GM18502 (cell line): Measurements from ENCODE around the gene SLC29A4.
"Not testable (repeated sequence)": the region's sequence is repeated elsewhere in the genome, so short reads cannot be mapped to it uniquely, and the experiment has no call there.

Experiments used
- ATAC-seq: cut with Tn5 transposase; IDR thresholded peaks from one replicate; pipeline ENCODE4 v1.9.1; 2021; ENCODE audit warnings: mild to moderate bottlenecking; ENCODE audit not compliant: unreplicated experiment, poor library complexity

The SLC29A4 gene

DNA sequence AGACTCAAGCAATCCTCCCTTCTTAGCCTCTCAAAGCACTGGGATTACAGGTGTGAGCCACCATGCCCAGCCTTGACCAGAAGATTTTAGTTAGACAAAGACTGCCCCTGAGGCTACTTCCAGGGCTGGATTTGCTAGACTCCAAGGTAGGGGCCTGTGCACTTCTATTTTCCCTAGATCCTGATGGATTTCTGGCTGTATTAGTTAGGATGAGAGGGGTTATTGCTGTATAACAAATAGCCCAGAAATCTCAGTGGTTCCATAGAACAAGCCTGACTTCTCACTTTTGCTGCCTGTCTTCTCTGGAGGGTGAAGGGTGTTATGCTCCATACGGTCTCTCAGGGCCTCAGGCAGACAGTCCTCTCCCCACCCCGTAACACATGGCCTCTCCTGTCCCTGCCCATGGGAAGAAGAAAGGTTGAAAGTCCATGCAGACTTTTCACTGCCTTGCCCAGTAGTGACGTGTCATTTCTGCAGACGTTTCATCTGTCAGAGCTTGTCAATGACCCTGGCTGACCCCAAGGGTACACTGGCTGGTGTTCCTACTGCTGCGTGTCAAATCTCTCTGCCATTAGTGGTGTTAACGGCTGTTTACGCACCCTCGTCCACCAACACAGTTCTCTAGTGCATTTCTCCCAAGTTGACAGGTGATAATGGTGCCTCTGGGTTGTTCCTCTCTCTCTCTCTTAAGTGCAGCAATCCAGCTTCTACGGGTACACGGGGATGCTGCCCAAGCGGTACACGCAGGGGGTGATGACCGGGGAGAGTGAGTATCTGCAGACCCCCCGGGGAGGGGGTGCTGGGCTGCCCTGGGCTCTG lies 11.6 kb downstream of the SLC29A4 start:
- ATAC-seq = no peak

DNA sequence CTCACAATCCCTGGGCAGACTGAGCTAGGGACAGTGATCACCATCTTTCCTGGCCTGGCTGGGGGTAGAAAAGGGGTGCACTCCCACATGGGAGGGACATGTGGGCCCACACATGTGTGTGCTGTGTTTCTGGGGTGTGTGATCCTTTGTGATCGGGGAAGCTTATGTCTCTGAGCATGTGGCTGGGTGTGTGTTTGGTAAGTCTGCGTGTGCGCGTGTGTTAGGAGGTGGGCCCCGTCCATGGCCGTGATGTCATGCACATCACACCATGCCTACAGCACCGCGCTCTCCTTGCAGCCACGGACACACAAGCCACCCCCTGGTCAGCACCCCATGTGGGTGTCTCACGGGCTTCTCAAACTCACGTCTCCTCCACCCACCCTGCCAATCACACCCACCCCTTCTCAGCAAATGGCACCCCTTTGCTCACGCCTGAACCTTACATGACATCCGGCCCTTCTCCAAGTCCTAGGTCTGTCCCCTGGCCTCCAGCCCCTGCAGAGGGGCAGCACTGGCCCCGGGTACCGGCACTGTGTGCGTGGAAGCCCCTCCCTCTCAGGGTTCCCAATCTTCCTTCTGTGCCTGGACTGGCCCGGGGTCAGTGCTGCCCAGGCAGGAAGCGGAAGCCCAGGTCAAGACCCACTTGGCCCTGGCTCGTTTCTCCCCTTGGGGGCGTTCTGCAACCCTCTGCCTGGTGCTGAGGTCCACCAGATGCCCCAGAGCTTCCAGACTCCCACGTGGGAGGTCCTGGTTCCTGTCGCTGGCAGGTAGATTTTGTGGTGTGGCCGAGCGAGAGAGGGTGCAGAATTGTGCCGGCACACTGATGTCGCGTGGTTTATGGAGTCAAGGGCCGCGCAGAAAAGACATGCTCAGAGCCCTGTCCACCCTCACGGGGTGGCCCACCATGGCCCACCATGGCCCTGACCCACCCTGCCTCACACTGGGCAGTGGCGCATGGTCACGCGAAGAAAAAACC lies 12.6 kb downstream of the SLC29A4 start:
- ATAC-seq = no peak

DNA sequence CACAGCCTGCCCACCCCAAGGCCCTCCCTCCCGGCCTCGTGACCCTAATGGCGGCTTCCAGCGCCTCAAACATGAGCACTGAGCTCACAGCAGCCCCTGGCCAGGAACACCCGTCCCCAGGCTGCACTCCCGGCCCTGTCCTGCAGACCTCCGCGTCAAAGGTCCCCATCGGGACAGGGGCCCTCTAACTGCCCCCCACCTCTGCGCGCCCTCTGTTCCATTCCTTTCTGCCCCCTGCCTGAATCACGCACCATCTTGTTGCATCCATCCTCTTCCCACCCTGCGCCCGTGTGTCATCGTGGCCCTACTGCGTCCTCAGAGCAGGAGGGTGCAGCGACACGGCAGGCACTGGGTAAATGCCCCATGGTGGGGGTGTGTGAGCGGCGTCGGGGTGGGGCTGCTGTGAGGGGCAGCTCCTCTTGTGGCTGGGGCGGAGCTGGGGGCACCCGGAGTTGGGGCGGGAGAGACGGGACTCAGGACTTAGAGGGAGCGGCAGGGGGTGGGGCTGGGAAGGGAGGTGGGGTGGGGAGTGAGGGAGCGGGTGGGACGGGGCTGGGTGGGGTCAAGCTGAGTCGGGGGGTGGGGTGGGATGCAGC lies 13.4 kb downstream of the SLC29A4 start:
- no peak for ATAC-seq

- ATAC-seq = no peak
Observed at GRCh38 chr7:5296611-5297226, 14.0 kb downstream of the SLC29A4 start.

DNA sequence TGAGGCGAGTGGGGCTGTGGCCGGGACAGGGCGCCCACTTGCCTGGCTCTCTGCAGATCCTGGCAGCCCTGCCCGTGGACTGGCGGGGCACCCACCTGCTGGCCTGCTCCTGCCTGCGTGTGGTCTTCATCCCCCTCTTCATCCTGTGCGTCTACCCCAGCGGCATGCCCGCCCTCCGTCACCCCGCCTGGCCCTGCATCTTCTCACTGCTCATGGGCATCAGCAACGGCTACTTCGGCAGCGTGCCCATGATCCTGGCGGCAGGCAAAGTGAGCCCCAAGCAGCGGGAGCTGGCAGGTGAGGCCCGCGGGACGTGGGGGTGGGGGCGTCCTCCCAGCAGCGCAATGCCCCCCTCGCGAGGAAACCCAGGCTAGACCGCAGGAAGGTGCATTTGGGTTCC lies 17.6 kb downstream of the SLC29A4 start:
- no peak for ATAC-seq

DNA sequence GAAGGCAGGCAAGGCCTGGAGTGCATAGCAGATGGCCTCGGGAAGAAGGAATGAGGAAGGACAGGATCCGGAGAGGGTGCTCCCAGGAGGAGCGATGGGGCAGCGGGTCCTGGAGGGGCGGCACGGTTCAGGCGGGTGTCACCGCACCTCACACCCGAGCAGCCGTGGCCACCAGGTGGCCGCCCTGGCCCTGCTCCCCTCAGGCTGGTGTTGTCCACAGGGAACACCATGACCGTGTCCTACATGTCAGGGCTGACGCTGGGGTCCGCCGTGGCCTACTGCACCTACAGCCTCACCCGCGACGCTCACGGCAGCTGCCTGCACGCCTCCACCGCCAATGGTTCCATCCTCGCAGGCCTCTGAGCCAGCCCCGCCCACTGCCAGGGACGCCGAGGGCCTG lies 19.8 kb downstream of the SLC29A4 start:
- ATAC-seq = no peak

- no peak for ATAC-seq
Observed at GRCh38 chr7:5303061-5303460, 20.3 kb downstream of the SLC29A4 start.

- no peak for ATAC-seq
Observed at GRCh38 chr7:5303591-5304505, 21.1 kb downstream of the SLC29A4 start.

DNA sequence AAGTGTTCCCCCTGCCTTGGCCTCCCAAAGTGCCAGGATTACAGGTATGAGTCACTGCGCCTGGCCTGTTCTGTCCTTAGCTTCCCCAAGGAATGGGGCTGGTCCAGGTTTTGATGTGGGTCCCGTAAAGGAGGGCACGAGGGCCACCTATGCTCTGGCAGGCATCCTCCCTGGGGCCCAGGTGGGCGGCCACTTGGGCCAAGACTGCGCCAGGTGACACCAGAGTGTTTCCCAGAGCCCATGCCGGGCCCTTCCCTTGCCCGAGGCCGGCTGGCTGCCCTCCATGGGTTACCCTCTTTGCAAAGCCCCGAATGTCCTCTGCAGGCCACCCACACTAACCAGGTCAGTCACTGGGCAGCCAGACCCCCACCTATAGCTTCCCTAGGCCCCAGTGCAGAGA lies 22.3 kb downstream of the SLC29A4 start:
- ATAC-seq = not testable (repeated sequence)

- ATAC-seq = not testable (repeated sequence)
Observed at GRCh38 chr7:5307221-5308142, 24.7 kb downstream of the SLC29A4 start.

- no peak for ATAC-seq
Observed at GRCh38 chr7:5309146-5309545, 26.4 kb downstream of the SLC29A4 start.

GRCh38 chr7:5310822-5311405 lies 28.2 kb downstream of the SLC29A4 start:
- no peak for ATAC-seq

DNA sequence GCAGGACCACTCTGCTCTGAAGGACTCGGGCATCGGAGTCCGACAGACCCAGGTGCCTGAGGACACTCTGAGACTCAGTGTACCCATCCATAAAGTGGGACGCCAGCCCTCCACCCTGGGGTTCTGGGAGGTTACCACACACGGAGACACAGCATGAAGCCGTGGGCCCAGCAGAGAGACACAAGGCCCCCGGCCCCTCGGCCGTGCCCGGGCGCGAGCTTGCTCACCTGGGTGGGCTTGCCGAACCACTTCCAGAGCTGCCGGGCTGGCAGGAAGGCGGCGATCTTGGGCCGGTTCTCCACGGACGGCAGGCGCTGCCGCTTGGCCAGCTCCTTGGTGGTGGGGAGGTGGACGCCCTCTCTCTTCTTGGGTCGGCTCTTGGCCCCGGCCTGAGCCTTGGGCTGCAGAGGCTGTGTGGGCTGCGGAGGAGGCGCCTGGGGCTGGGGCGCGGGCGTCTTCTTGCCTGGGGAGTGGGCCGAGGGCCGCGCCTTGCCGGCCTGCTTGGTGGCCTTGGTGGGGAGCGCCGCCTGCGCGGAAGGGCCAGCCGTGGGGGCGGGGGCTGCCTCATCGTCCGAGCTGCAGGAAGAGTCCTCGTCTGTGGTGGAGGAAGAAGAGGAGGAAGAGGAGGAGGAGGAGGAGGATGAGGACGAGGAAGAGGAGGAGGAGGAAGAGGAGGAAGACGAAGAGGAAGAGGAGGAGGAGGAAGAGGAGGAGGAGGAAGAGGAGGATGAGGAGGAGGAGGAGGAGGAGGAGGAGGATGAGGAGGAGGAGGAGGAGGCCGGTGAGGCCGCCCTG lies 29.7 kb downstream of the SLC29A4 start:
- not testable (repeated sequence) for ATAC-seq

GRCh38 chr7:5313076-5313885 lies 30.5 kb downstream of the SLC29A4 start:
- not testable (repeated sequence) for ATAC-seq

DNA sequence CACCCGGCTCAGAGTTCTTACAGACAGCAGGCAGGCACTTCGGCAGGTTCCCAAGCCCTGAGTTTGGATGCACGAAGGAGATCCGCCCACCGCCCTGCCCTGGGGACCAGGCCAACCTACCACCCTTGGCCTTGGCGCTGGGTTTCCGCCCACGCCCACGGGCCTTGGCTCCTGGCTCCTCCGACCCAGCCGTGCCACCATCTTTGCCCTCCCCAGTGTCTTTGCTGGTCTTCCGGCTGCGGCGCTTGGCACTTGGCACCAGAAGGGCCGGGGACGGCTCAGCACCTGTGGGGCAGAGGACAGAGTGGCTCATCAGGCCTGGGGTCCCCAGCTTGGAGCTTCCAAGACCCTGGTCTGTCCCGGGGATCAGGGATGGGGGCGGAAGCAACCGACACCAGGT lies 32.1 kb downstream of the SLC29A4 start:
- no peak for ATAC-seq

- ATAC-seq = no peak
Observed at GRCh38 chr7:5315761-5316160, 33.0 kb downstream of the SLC29A4 start.
